ENCODE measurements around the gene CCM2L. TPM values are rescaled to one million over a fixed set of nuclear protein-coding genes. Genes with fewer than 3 reads are reported as not detected.

The CCM2L gene
- total RNA-seq = not detected in 2 replicates

GRCh38 chr20:32010101-32010500 lies at the start of gene CCM2L:
Gene CCM2L (plus strand): TSS chr20:32010438. CDS start chr20:32010455, 17 bp downstream.

DNA sequence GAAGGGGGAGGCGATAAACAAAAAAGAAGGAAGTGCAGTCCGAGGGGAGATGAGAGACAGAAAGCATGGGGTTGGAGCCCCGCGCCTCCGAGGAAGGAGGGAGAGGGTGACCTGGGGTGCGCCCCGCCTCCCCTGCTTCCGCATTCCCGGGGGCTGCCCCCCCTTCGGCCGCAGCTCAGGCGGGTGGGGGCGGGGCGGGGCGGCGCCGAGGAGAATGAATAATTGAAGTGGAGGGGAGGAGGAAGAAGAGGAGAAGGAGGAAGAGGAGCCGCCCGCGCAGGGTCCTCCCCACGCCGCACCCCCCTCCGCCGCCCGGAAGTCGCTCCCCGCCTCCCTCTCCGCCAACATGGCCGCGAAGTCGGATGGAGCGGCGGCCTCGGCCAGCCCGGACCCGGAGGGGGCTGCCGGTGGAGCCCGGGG lies 42.4 kb upstream of the CCM2L start, which contains the start of gene XKR7:
Gene XKR7, plus strand, starts transcription at position 322 of the 420 bp plus-strand sequence. Its CDS starts 25 bp downstream, at position 347.

DNA sequence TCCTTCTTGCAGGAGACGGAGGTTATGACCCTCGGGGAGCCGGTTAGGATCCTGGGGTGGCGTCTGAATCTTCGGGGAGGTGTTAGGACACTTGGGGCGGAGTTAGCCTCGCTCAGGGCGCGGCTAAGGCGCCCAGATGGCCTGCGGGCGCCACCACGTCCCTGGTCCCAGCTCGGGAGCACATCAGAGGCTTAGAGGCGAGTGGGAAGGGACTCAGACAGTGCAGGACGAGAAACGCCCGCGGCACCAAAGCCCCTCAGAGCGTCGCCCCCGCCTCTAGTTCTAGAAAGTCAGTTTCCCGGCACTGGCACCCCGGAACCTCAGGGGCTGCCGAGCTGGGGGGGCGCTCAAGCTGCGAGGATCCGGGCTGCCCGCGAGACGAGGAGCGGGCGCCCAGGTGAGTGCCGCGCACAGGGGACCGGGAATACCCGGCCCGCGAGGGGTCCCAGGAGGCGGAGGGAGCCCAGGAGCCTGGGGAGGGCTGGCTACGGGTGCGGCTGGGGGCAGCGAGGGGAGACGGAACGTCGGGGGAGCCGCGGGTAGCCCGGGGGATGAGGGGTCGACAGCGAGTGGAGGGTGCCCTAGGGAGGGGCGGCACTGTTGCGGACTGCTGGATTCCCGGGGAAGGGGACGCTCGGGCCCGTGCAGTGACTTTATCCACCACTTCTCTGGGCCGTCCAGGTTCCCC lies 42.0 kb downstream of the CCM2L start, which contains the start of gene HCK:
Gene HCK, plus strand, starts transcription at position 153 of the 688 bp plus-strand sequence.

Other genes starting within 250 kb of the CCM2L start
- gene MYLK2, start 191.1 kb upstream of the CCM2L start, total RNA-seq = under 0.01 TPM in 1 of 2 replicates, not detected in the other
- not detected in 2 replicates for gene FOXS1, start 164.8 kb upstream of the CCM2L start, total RNA-seq
- 0.26 TPM in 1 of 2 replicates, not detected in the other for gene DUSP15, start 139.9 kb upstream of the CCM2L start, total RNA-seq
- gene TTLL9, start 139.8 kb upstream of the CCM2L start, total RNA-seq = 0.16 TPM in 1 of 2 replicates, not detected in the other
- 3.9 TPM in 2 replicates for gene PDRG1, start 58.4 kb upstream of the CCM2L start, total RNA-seq
- gene XKR7, start 42.3 kb upstream of the CCM2L start, total RNA-seq = not detected in 2 replicates
- gene HCK, start 41.8 kb downstream of the CCM2L start, total RNA-seq = not detected in 2 replicates
- gene TM9SF4, start 99.3 kb downstream of the CCM2L start, total RNA-seq = 22.4 and 27.2 TPM in 2 replicates
- gene PLAGL2, start 197.3 kb downstream of the CCM2L start, total RNA-seq = 1.1 TPM in 2 replicates
- gene POFUT1, start 197.4 kb downstream of the CCM2L start, total RNA-seq = 23.4 and 23.6 TPM in 2 replicates